GM23248 (cell line): ENCODE measurements around the gene HLA-DMA.

Experiments
- EZH2 ChIP-seq: fragments of 200-600 bp; sonication (generic); IDR thresholded peaks from 2 replicates; pipeline ENCODE4 v1.6.1; 2018; ENCODE audit warnings: antibody characterized with exemption, mild to moderate bottlenecking; ENCODE audit not compliant: insufficient read depth, poor library complexity, severe bottlenecking
- EZH2phosphoT487 ChIP-seq: fragments of 200-600 bp; sonication (generic); IDR thresholded peaks from 2 replicates; pipeline ENCODE4 v1.6.1; 2018; ENCODE audit warnings: antibody characterized with exemption, moderate library complexity, mild to moderate bottlenecking, low read depth; ENCODE audit not compliant: insufficient read depth

GRCh38 chr6:32931211-32931610 lies 21.7 kb downstream of the HLA-DMA start:
- TF ChIP-seq EZH2 (no peak), EZH2phosphoT487 (no peak)
